ENCODE measurements around the gene GP5. TPM values are rescaled to one million over a fixed set of nuclear protein-coding genes. Genes with fewer than 3 reads are reported as not detected.

The GP5 gene
- total RNA-seq, 1 experiment from 2014 or later = 0.05 TPM

DNA sequence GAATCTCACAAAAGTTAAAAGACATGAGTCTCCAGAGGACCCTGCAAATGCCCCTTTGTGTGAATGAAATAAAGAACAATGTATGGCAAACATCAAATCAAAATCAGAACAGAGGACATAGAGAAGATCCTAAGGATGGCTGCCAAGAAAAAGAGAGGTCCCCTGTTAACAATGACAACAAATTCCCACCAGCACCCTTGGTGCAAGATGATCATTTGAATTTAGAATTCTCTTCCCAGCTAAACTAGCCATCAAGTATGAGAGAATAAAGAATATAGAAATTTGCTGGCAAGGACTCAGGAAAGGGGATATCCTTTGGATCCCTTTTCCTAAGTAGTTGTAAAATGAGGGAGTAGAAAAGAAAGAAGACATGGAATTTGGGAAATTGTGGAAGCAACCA lies 8.2 kb downstream of the GP5 start:
- 0 out of 2 replicates have a peak, but pooled peaks cover 6% of the 10 kb centered on the region for H3K4me1 ChIP-seq (ENCODE audit: control insufficient read depth, insufficient read depth, low read length)
- ATAC-seq (no peak), DNase-seq (ENCODE audit: low read depth, low spot score) (no peak)
- H3K36me3 ChIP-seq (ENCODE audit: control insufficient read depth, insufficient read depth, low read length) = no peaks in the 10 kb centered on the region
- POLR2A ChIA-PET = no interaction called here
- no peak overlapping the region for H3K27ac ChIP-seq (ENCODE audit: low read length)
- in situ Hi-C loops (cut with HindIII; ENCODE audit: low pct_unique_long_range_greater_than_20kb, low sequenced_read_pairs) (no loop called here), intact Hi-C loops (cut with micrococcal nuclease; ENCODE audit: unreplicated experiment) (no loop called here)
- H3K4me3 ChIP-seq (ENCODE audit: low read depth in 2 of 2, low read length in 2 of 2) = no peak overlapping the region
- no peaks in the 10 kb centered on the region; the same call in 1 of the 2 replicates for H3K27me3 ChIP-seq (ENCODE audit: control insufficient read depth, insufficient read depth, low read length)
- BruUV-seq (replicated peaks) = no TSS peak
- CTCF ChIA-PET = no interaction called here
- no peaks in the 10 kb centered on the region; the same call in 1 of the 2 replicates for H3K9me3 ChIP-seq (ENCODE audit: control insufficient read depth, insufficient read depth, low read depth, low read length)
- TF ChIP-seq, protein P1, sequence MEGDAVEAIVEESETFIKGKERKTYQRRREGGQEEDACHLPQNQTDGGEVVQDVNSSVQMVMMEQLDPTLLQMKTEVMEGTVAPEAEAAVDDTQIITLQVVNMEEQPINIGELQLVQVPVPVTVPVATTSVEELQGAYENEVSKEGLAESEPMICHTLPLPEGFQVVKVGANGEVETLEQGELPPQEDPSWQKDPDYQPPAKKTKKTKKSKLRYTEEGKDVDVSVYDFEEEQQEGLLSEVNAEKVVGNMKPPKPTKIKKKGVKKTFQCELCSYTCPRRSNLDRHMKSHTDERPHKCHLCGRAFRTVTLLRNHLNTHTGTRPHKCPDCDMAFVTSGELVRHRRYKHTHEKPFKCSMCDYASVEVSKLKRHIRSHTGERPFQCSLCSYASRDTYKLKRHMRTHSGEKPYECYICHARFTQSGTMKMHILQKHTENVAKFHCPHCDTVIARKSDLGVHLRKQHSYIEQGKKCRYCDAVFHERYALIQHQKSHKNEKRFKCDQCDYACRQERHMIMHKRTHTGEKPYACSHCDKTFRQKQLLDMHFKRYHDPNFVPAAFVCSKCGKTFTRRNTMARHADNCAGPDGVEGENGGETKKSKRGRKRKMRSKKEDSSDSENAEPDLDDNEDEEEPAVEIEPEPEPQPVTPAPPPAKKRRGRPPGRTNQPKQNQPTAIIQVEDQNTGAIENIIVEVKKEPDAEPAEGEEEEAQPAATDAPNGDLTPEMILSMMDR (IDR thresholded peaks at IDR 0.05) = no peak
- no peak for TF ChIP-seq TCF7L2 (IDR thresholded peaks at IDR 0.05; ENCODE audit: low read depth, low read length)
- TF ChIP-seq, protein P2, sequence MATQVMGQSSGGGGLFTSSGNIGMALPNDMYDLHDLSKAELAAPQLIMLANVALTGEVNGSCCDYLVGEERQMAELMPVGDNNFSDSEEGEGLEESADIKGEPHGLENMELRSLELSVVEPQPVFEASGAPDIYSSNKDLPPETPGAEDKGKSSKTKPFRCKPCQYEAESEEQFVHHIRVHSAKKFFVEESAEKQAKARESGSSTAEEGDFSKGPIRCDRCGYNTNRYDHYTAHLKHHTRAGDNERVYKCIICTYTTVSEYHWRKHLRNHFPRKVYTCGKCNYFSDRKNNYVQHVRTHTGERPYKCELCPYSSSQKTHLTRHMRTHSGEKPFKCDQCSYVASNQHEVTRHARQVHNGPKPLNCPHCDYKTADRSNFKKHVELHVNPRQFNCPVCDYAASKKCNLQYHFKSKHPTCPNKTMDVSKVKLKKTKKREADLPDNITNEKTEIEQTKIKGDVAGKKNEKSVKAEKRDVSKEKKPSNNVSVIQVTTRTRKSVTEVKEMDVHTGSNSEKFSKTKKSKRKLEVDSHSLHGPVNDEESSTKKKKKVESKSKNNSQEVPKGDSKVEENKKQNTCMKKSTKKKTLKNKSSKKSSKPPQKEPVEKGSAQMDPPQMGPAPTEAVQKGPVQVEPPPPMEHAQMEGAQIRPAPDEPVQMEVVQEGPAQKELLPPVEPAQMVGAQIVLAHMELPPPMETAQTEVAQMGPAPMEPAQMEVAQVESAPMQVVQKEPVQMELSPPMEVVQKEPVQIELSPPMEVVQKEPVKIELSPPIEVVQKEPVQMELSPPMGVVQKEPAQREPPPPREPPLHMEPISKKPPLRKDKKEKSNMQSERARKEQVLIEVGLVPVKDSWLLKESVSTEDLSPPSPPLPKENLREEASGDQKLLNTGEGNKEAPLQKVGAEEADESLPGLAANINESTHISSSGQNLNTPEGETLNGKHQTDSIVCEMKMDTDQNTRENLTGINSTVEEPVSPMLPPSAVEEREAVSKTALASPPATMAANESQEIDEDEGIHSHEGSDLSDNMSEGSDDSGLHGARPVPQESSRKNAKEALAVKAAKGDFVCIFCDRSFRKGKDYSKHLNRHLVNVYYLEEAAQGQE (IDR thresholded peaks at IDR 0.05; ENCODE audit: insufficient read depth in 1 of 2, low read depth in 2 of 2, low read length in 1 of 2) = no peak
- no peak for TF ChIP-seq POLR2AphosphoS5 (IDR thresholded peaks at IDR 0.05; ENCODE audit: low read depth, low read length)
- no peak for TF ChIP-seq SIN3A (IDR thresholded peaks at IDR 0.05; ENCODE audit: borderline replicate concordance, insufficient read depth, low read depth, low read length)

DNA sequence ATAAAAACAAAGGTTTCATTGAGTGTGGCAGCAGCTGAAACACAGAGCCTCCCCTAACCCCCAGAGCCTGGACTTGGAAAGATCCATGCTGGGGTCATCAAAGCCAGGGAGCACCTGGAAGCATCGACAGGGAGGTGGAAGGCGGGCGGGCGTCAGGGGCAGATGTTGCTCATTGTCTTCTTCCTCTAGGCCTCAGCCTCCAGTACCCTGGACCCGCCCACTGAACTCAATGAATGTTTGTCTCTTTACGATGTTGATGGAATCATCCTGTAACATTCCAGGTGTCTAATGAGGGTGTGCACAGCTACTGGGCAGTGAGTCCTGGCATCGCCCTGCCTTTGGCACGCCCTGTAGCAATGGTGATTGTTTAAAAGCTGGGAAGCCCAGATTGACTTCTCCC lies 9.8 kb downstream of the GP5 start:
- BruUV-seq (replicated peaks) = no TSS peak
- Histone ChIP-seq H3K9me3 (ENCODE audit: control insufficient read depth, insufficient read depth, low read depth, low read length) (no peaks in the 10 kb centered on the region; the same call in 1 of the 2 replicates), H3K36me3 (ENCODE audit: control insufficient read depth, insufficient read depth, low read length) (no peaks in the 10 kb centered on the region), H3K4me3 (ENCODE audit: low read depth in 2 of 2, low read length in 2 of 2) (no peak overlapping the region), H3K4me1 (ENCODE audit: control insufficient read depth, insufficient read depth, low read length) (0 out of 2 replicates have a peak, but pooled peaks cover 6% of the 10 kb centered on the region), H3K27me3 (ENCODE audit: control insufficient read depth, insufficient read depth, low read length) (no peaks in the 10 kb centered on the region; the same call in 1 of the 2 replicates), H3K27ac (ENCODE audit: low read length) (no peak overlapping the region)
- ATAC-seq (no peak), DNase-seq (ENCODE audit: low read depth, low spot score) (no peak)
- in situ Hi-C loops (cut with HindIII; ENCODE audit: low pct_unique_long_range_greater_than_20kb, low sequenced_read_pairs) = no loop called here
- TF ChIP-seq, protein P2 (IDR thresholded peaks at IDR 0.05; ENCODE audit: insufficient read depth in 1 of 2, low read depth in 2 of 2, low read length in 1 of 2) = no peak
- TF ChIP-seq, protein P1 (IDR thresholded peaks at IDR 0.05) = no peak
- TF ChIP-seq POLR2AphosphoS5 (IDR thresholded peaks at IDR 0.05; ENCODE audit: low read depth, low read length) (no peak), SIN3A (IDR thresholded peaks at IDR 0.05; ENCODE audit: borderline replicate concordance, insufficient read depth, low read depth, low read length) (no peak), TCF7L2 (IDR thresholded peaks at IDR 0.05; ENCODE audit: low read depth, low read length) (no peak)
- intact Hi-C loops (cut with micrococcal nuclease; ENCODE audit: unreplicated experiment) = no loop called here
- ChIA-PET CTCF (no interaction called here), POLR2A (interaction anchor here (0.6 kb wide), 2 partner anchors 9 to 52 kb away, joined by 3 to 5 read pairs; no protein-coding TSS in a partner anchor)
